HFF-Myc (cell line): Measurements from ENCODE around the gene PRKCA.

Experiments used
- DNase-seq: peaks from one replicate; pipeline ENCODE4 v3.0.0-alpha.2; 2011; ENCODE audit warnings: low read depth; ENCODE audit errors: extremely low read depth
- H3K4me3 ChIP-seq: replicated peaks from 2 replicates; pipeline ENCODE4 v1.5.1; 2011; ENCODE audit warnings: low read depth, mild to moderate bottlenecking, control low read depth, low read length
- TF ChIP-seq, protein P1 (sequence below): IDR thresholded peaks from 2 replicates; pipeline ENCODE4 v1.5.1; 2012; ENCODE audit warnings: mild to moderate bottlenecking, low read depth, low read length, control low read depth; ENCODE audit errors: missing control alignments

The PRKCA gene

DNA sequence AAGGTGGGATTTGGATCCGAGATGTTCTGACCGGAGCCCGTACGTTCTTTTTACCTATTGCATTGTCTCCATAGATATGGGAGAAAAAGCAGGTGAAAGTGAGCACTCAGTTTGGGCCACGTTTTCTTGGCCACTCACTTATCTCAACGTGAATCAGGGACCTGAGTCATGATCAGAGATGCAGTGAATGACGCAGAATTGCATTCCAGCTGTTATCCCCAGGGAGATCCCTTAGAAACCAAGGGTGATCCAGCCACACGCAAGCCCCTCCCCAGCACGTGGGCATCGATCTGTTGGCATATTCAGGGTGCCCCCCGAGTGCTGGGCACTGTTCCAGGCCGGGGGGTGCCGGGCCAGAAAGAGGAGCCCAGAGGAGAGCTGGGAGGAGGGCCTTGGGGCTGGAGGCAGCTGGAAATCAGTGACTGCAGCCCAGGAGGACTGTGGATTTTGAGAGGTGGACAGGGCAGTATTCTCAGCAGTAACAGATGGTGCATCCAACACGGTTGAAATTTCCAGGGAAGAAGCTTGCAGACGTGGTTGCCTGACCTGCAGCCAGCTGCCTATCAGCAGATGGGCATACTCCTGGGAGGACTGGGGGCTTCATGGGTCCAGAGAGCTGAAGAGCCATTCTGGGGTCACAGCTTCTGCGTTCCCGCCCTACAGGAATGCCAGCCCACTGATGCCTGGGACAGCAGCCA, 445.3 kb downstream of the PRKCA start:
- H3K4me3 ChIP-seq, result no peak overlapping the region
- TF ChIP-seq, protein P1, sequence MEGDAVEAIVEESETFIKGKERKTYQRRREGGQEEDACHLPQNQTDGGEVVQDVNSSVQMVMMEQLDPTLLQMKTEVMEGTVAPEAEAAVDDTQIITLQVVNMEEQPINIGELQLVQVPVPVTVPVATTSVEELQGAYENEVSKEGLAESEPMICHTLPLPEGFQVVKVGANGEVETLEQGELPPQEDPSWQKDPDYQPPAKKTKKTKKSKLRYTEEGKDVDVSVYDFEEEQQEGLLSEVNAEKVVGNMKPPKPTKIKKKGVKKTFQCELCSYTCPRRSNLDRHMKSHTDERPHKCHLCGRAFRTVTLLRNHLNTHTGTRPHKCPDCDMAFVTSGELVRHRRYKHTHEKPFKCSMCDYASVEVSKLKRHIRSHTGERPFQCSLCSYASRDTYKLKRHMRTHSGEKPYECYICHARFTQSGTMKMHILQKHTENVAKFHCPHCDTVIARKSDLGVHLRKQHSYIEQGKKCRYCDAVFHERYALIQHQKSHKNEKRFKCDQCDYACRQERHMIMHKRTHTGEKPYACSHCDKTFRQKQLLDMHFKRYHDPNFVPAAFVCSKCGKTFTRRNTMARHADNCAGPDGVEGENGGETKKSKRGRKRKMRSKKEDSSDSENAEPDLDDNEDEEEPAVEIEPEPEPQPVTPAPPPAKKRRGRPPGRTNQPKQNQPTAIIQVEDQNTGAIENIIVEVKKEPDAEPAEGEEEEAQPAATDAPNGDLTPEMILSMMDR, result no peak
- DNase-seq, result no peak

- DNase-seq, result no peak
- TF ChIP-seq, protein P1, result no peak
- H3K4me3 ChIP-seq, result no peak overlapping the region
These were observed 446.2 kb downstream of the PRKCA start for GRCh38 chr17:66748578-66748977.

DNA sequence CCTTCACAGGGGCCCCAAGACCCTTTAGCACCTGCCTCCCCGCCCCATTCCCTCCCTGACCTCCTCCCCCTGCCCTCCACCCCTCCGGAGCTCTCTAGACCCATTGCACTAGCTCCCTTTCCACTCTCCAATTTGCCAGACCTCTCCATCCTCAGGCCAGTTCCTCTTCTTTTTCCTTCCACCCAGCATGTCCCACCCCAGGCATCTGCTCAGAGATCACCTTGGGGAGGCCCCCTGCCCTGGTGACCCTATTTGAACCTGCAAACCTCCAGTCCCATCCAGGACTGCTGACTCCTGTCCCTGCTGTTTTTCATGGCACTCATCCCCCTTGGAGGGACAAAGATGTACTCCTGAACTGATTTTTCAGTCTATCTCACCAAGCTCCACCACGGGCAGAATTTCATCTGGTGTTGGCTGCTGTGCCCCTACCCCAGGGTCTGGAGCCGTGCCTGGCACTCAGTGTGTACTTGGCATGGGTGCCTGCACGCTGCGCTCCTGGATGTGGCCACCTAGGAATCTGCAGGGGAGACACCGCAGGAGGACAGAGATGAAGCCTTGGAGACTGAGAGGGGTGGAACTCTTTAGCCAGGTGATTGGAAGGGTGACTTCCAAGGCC, 446.9 kb downstream of the PRKCA start:
- H3K4me3 ChIP-seq, result no peak overlapping the region
- no peak for DNase-seq
- TF ChIP-seq, protein P1, result no peak

DNA sequence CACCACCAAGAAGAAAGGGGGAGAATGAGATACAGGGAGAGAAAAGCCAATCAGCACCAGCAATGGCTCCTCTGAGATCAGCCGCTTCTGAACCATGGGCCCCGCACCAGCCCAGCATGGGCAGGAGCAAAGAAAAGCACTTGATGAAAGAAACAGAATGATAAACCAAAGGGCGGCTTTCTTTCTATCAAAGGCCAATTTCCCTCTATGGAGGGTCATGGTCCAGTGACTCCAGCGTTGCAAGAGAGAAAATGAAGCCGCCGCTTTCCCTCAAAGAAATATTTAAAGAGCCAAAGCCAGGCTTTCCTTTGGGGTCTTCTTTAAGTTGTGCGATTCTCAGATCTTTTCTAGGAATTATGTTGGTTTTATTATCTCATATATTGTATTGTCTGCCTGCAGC, 447.7 kb downstream of the PRKCA start:
- no peak overlapping the region for H3K4me3 ChIP-seq
- TF ChIP-seq, protein P1, result no peak
- DNase-seq, result no peak

GRCh38 chr17:66750781-66751543, 448.5 kb downstream of the PRKCA start:
- TF ChIP-seq, protein P1, result no peak
- DNase-seq, result no peak

DNA sequence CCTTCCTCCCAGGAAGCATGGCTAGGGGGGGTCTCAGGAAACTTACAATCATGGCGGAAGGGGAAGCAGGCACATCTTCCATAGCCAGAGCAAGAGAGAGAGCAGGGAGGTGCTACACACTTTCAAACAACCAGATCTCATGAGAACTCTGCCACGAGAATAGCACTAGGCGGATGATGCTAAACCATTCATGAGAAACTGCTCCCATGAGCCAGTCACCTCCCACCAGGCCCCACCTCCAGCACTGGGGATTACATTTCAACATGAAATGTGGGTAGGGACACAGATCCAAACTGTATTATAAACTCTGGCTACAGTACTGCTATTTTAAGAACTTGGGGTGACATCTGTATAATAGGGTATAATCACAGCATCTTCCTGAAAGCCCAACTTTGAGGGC, 449.4 kb downstream of the PRKCA start:
- H3K4me3 ChIP-seq, result no peak overlapping the region
- no peak for DNase-seq
- TF ChIP-seq, protein P1, result no peak

More at GRCh38 chr17:66750781-66751543, 448.5 kb downstream of the PRKCA start:
- H3K4me3 ChIP-seq, result no peak overlapping the region
